GM23338 (cell line): ENCODE measurements around the gene SSU72. TPM values are rescaled to one million over a fixed set of nuclear protein-coding genes. Genes with fewer than 3 reads are reported as not detected.

Source experiments
- ATAC-seq: fragments of 200-7000 bp; cut with Tn5 transposase; 3 replicates; pipeline ENCODE4 v1.9.1; 2020
- DNase-seq: peaks from one replicate; pipeline ENCODE4 v3.0.0-alpha.2; 2015; ENCODE audit warnings: low spot score
- H2AFZ ChIP-seq: fragments of 200-600 bp; sonication (generic); 2 replicates; pipeline ENCODE4 v1.8.0; 2016; ENCODE audit warnings: antibody characterized with exemption, mild to moderate bottlenecking, moderate library complexity
- H3F3A ChIP-seq: fragments of 200-600 bp; sonication (generic); replicated peaks from 2 replicates; pipeline ENCODE4 v1.8.0; 2017; ENCODE audit warnings: antibody characterized with exemption, mixed run types, low read depth
- H3K27ac ChIP-seq: fragments of 200-600 bp; sonication (generic); 2 replicates; pipeline ENCODE4 v1.6.1; 2016; ENCODE audit warnings: low read depth
- H3K27me3 ChIP-seq: fragments of 200-600 bp; sonication (generic); 2 replicates; pipeline ENCODE4 v1.8.0; 2016; ENCODE audit warnings: mild to moderate bottlenecking, mixed run types, moderate library complexity; ENCODE audit not compliant: insufficient read depth
- H3K36me3 ChIP-seq: fragments of 200-600 bp; sonication (generic); 2 replicates; pipeline ENCODE4 v1.8.0; 2016; ENCODE audit warnings: mild to moderate bottlenecking; ENCODE audit not compliant: insufficient read depth
- H3K4me1 ChIP-seq: fragments of 200-600 bp; sonication (generic); 2 replicates; pipeline ENCODE4 v1.8.0; 2016; ENCODE audit warnings: mild to moderate bottlenecking, moderate library complexity; ENCODE audit not compliant: insufficient read depth
- H3K4me2 ChIP-seq: fragments of 200-600 bp; sonication (generic); 2 replicates; pipeline ENCODE4 v1.7.1; 2017; ENCODE audit warnings: mixed run types
- H3K4me3 ChIP-seq: fragments of 200-600 bp; sonication (generic); 2 replicates; pipeline ENCODE4 v1.6.1; 2016; ENCODE audit warnings: mixed run types
- H3K79me2 ChIP-seq: fragments of 200-600 bp; sonication (generic); replicated peaks from 2 replicates; pipeline ENCODE4 v1.8.0; 2017; ENCODE audit warnings: mild to moderate bottlenecking; ENCODE audit not compliant: insufficient read depth
- H3K9me2 ChIP-seq: fragments of 200-600 bp; sonication (generic); 2 replicates; pipeline ENCODE4 v1.8.0; 2017; ENCODE audit not compliant: insufficient read depth
- H4K20me1 ChIP-seq: fragments of 200-600 bp; sonication (generic); replicated peaks from 2 replicates; pipeline ENCODE4 v1.8.0; 2017; ENCODE audit warnings: mild to moderate bottlenecking; ENCODE audit not compliant: insufficient read depth
- H3K27ac Mint-ChIP-seq: 2 replicates; pipeline ENCODE4 v1.8.0; 2020; ENCODE audit warnings: inconsistent platforms, mild to moderate bottlenecking, moderate library complexity, mixed read lengths
- H3K27me3 Mint-ChIP-seq: 3 replicates; pipeline ENCODE4 v1.8.0; 2022; ENCODE audit warnings: low read depth, mild to moderate bottlenecking, moderate library complexity, mixed read lengths, inconsistent platforms; ENCODE audit not compliant: insufficient read depth, poor library complexity
- H3K36me3 Mint-ChIP-seq: 3 replicates; pipeline ENCODE4 v1.8.0; 2021; ENCODE audit warnings: low read depth, mild to moderate bottlenecking, inconsistent platforms, moderate library complexity, mixed read lengths
- H3K4me1 Mint-ChIP-seq: 3 replicates; pipeline ENCODE4 v1.8.0; 2020; ENCODE audit warnings: mild to moderate bottlenecking, inconsistent platforms, mixed read lengths
- H3K4me3 Mint-ChIP-seq: 3 replicates; pipeline ENCODE4 v1.8.0; 2021; ENCODE audit warnings: moderate library complexity, mild to moderate bottlenecking, inconsistent platforms, mixed read lengths
- H3K9me3 Mint-ChIP-seq: 3 replicates; pipeline ENCODE4 v1.8.0; 2020; ENCODE audit warnings: moderate library complexity, mild to moderate bottlenecking, inconsistent platforms, mixed read lengths
- CTCF ChIP-seq, 2 experiments: fragments of 200-600 bp in 1 of 2; sonication (generic) in 1 of 2; conservative IDR thresholded peaks; 2 replicates each; pipeline versions ENCODE4 v1.5.1 to v1.6.1; 2016 to 2017; ENCODE audit warnings: antibody characterized with exemption in 2 of 2, low read depth in 2 of 2, mild to moderate bottlenecking in 2 of 2, moderate library complexity in 1 of 2
- EZH2phosphoT487 ChIP-seq: fragments of 200-600 bp; sonication (generic); IDR thresholded peaks from one replicate; pipeline ENCODE4 v1.8.1; 2018; ENCODE audit warnings: antibody characterized with exemption; ENCODE audit not compliant: unreplicated experiment
- JUNB ChIP-seq: IDR thresholded peaks from one replicate; pipeline ENCODE4 v1.6.1; 2016; ENCODE audit warnings: antibody characterized with exemption; ENCODE audit not compliant: unreplicated experiment
- STAT1 ChIP-seq: IDR thresholded peaks from one replicate; pipeline ENCODE4 v1.6.1; 2016; ENCODE audit warnings: antibody characterized with exemption; ENCODE audit not compliant: unreplicated experiment
- ZNF331 ChIP-seq: fragments of 250-450 bp; sonication (Bioruptor Pico); IDR thresholded peaks from 2 replicates; pipeline ENCODE4 v1.5.0; 2020; ENCODE audit warnings: low read depth, mild to moderate bottlenecking, moderate library complexity
- ZNF462 ChIP-seq: fragments of 250-450 bp; sonication (Bioruptor Pico); IDR thresholded peaks from 2 replicates; pipeline ENCODE4 v1.5.0; 2020; ENCODE audit warnings: mild to moderate bottlenecking, moderate library complexity
- polyA plus RNA-seq: library from polyadenylated mRNA; unstranded; fragments of >200 nt; fragmentation: Nextera tagmentation; extraction: Ambion mirVana; gene quantifications from 2 replicates; pipeline ENCODE4 v1.2.1, GENCODE V29; 2016
- total RNA-seq: library from RNA; depleted of rRNA; stranded (reverse); fragments of >200 nt; shearing (Covaris generic); gene quantifications from 2 replicates; pipeline ENCODE4 v1.2.3, GENCODE V29; 2014

Gene SSU72
- total and polyA plus RNA-seq, 2 experiments from 2014 or later: 148 to 248 TPM

DNA sequence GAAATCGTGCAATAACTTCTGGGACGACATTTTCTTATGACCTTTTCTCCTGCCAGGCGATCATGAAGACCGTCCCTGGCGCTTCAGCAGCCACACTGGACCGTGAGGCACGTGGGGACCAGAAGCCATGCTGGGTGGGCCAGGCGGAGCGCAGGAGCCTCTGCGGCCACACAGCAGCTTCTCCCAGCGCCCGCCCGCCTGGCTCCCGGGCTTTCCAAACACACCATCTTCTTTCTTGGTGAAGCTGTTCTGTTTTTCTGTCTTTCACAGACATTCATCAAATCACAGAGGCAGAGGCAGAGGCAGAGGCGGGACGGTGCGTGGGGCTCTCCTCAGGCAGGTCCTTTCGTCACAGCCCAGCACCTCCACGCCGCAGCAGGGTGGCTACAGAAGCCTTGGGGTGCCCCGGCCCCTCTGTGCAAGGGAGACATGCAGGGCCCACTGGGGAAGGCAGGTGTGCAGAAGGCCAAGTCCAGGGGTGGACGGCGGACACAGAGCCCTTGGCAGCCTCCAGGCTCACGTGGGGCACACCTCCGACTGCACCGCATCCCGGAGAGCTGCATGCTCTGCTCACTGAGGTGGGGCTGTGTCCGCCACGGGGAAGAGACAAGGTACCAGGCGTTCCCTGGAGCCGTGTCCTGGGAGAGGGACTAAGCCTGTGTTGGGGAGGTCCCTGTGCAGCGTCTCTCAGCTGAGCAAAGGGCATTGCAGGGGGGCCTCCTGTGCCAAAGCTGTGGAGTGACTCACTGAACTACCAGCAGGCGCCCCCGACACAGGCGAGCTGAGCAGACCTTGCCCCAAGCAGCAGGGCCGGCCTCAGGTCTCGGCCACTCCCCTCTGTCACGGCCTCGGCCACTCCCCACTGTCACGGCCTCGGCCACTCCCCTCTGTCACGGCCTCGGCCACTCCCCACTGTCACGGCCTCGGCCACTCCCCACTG is 31.6 kb downstream of the SSU72 start:
- Mint-ChIP-seq H3K4me3 (no peak overlapping the region), H3K4me1 (peaks cover 8% of the 10 kb centered on the region), H3K36me3 (peaks cover 35% of the 10 kb centered on the region), H3K27ac (no peak overlapping the region), H3K9me3 (no peaks in the 10 kb centered on the region; the same call in 2 of the 3 replicates), H3K27me3 (peaks cover 15% of the 10 kb centered on the region)
- Histone ChIP-seq H3K4me2 (no peak overlapping the region), H3F3A (peaks cover 24% of the 10 kb centered on the region), H3K27ac (no peak overlapping the region), H3K27me3 (no peaks in the 10 kb centered on the region), H4K20me1 (peaks cover 4% of the 10 kb centered on the region; the same call in 1 of the 2 replicates), H3K9me2 (no peaks in the 10 kb centered on the region), H2AFZ (no peak overlapping the region), H3K4me1 (no peaks in the 10 kb centered on the region; the same call in 1 of the 2 replicates), H3K4me3 (no peak overlapping the region), H3K79me2 (no peaks in the 10 kb centered on the region), H3K36me3 (no peaks in the 10 kb centered on the region)
- TF ChIP-seq CTCF (conservative IDR thresholded peaks at IDR 0.05; ENCODE audit: low read depth in 2 of 2): no peak
- TF ChIP-seq EZH2phosphoT487: no peak
- TF ChIP-seq JUNB: no peak
- no peak for TF ChIP-seq ZNF462
- no peak for TF ChIP-seq STAT1
- TF ChIP-seq ZNF331 (CRISPR knock-in tag): no peak
- DNase-seq: no peak
- no peak for ATAC-seq
